Stimulated activated CD4-positive, alpha-beta T cell treated with anti-CD3 and anti-CD28 coated beads, Interleukin-12 subunit alpha, Interleukin-12 subunit beta, amount 100 ng/mL, for 48 hours (primary cell): ENCODE data around the gene KRT1.

ENCODE experiments used
- DNase-seq, 3 donors: peaks; one replicate each; pipeline ENCODE4 v3.0.0-alpha.2; 2020; ENCODE audit warnings: low read depth in 2 of 3, low spot score in 1 of 3

KRT1 gene

GRCh38 chr12:52699373-52699772 lies 19.2 kb upstream of the KRT1 start:
- DNase-seq, result no peak

- DNase-seq, result no peak
These were observed 18.6 kb upstream of the KRT1 start for GRCh38 chr12:52698651-52699340.

GRCh38 chr12:52697058-52697582 lies 16.9 kb upstream of the KRT1 start:
- DNase-seq, result no peak

- no peak for DNase-seq
These were observed 16.4 kb upstream of the KRT1 start for GRCh38 chr12:52696588-52696987.

DNA sequence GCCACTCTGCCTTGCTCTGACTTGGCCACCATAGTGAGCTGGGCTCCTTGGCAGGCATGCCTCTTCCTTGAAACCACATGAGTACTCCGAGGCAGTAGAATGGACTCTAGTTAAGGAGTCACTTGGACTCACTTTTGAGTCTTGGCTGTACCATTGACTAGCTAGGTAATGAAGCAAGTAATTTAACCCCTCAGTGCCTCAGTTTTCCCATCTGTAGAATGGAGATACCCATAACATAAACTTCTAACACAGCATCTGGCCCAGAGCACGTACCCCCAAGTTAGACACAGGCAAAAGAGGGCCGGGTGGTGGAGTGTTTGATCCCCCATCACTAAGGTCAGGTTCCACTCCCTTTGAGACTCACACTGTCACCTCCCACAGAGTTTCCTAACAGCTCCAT lies 14.8 kb upstream of the KRT1 start:
- DNase-seq, result no peak

GRCh38 chr12:52694151-52694550 lies 13.9 kb upstream of the KRT1 start:
- no peak for DNase-seq

DNA sequence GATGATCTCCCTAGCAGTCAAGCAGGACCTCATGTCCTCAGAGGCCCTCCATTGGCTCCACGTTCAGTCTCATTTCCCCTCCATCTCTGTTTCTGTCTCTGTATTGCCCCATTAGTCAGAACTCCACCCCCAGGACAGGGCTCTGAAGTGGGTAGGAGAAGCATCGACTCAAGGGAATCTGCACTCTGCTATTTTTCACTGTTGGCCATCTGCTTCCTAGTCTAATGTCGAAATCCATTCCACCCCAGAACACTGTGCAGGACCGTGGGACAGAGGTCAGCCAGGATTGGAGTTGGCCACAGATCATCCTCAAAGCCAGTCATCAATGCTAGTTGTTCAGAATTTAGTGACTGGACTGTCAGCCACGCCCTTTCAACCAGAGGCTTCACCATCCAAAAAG lies 13.1 kb upstream of the KRT1 start:
- no peak for DNase-seq

DNA sequence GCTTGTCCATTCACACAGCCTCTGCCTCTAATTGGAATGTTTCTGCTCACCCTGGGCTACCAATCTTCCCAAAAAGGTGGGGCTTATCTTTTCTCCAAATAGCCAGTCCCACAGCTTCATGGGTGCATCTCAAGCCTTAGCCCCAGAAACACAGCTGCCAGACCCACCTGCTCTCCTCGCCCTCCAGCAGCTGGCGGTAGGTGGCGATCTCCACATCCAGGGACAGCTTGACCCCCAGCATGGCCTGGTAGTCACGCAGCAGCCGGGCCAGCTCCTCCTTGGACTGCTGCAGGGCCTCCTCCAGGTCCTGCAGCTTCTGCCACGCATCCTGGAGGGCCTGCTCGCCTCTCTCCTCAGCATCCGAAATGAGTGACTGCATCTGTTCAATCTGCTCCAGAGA lies 12.0 kb upstream of the KRT1 start:
- DNase-seq, result no peak

GRCh38 chr12:52691841-52692150 lies 11.6 kb upstream of the KRT1 start:
- DNase-seq, result no peak

GRCh38 chr12:52691076-52691840 lies 11.1 kb upstream of the KRT1 start:
- DNase-seq, result peak in 2 of 3 donors; percentile 20 to 30

DNA sequence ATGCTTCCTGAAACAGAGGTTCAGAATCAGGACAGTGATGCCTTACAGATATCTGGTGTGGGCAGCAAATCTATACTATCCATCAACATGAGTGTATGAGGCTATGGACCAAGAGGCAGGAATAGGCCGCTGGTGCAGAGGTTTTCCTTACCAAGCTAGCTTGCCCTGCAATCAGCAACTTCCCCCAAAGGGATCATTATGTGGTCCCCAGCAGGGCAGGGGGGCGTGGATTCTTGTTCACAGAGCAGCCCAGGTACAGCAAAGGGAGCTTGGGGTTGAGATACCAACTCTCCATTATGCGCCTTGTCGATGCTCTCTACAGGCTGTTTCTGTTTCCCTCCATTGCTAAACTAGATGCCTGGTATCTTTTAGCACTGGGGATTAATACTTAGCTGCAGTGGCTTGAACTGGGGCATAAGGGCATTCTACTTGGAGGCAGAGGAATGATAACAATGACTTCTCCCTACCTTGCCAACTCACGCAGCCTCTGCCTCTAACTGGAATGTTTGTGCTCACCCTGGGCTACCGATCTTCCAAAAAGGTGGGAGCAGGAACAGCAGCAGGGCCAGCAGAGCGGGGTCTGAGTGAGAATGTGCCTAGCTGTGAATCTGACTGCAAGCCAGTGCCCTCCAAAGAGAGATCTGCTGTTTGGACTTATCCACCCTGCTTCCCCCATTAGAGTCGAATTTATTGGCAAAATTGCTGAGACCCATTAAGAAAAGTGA lies 10.3 kb upstream of the KRT1 start:
- DNase-seq, result no peak

DNA sequence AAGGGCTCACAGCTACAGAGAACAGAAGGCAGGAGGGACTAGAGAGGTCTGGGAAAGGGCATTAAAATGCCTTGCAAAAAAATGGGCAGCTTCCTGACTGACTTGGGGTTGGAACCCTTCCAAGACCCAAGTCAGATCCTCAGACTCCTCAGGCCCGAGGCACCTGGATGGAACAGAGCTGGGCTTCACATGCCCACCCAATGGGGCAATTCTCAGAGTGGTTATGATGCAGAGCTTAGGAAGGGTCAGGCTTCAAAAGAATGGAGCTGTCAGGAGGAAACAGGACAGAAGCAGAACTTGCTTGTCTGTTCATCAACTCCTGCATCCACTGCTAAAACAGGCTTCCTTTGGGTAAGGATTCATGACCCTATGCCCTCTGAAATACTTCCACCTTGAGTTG lies 9.7 kb upstream of the KRT1 start:
- no peak for DNase-seq

GRCh38 chr12:52689239-52689638 lies 9.0 kb upstream of the KRT1 start:
- DNase-seq, result no peak

GRCh38 chr12:52688481-52688880 lies 8.3 kb upstream of the KRT1 start:
- no peak for DNase-seq

DNA sequence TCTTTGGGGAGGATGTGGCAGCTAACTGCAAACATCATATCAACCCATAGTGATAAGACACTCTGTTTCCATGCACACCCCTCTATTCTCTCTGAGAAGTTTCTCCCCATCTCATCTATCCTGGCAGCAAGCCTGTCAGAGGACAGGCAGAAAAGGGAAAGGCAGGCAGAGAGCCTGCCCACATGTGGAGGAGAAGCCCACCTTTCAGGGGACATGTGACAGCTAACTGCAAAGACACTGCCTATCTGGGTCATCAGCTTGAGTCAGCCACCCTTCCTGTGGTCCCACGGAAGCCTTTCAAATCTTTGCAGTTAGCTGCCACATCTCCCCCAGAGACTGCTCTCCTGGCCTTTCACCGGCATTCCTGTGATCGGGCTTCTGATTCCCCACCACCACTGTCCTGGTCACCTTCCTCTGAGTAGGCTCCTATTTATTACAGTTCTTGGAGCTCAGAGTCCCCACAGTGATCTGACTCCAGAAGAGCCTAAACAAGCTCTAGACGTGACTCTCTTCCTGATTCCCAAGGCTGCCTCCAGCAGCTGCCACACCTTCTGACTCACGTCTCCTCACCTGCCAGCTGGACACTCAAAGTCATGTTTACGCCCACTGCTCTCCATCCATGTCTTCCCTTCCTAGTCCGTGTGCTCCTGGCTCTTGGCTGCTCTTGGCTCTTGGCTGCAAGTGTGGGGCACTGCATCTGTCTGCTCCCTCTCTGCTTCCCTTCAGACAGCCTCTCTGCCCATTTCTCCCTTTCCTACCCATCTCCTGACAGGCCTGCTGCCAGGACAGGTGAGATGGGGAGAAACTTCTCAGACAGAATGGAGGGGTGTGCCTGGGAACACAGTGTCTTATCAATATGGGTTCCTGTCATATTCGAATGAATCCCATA lies 7.5 kb upstream of the KRT1 start:
- DNase-seq, result no peak

- DNase-seq, result no peak
These were observed 6.7 kb upstream of the KRT1 start for GRCh38 chr12:52686756-52687487.

- DNase-seq, result no peak
These were observed 5.9 kb upstream of the KRT1 start for GRCh38 chr12:52686063-52686462.

GRCh38 chr12:52685406-52685890 lies 5.2 kb upstream of the KRT1 start:
- no peak for DNase-seq

DNA sequence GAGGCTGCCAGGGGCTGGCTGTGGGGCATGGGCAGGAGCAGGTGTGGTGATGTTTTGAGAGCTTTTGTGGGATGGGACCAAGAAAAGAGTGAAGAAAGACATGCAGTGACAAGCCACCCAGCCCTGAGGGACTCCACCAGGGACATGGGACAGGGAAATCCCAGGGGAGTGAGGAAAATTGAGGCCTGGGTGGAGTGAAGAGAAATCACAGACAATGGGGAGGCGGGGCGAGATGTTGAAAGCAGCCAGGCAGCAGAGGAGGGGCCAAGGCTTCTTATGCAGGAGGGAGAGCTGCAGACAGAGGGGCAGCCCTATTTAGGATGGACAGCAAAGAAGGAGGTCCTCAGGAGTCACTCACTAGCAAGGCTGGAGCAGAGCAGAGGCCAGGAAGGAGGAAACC lies 4.2 kb upstream of the KRT1 start:
- DNase-seq, result no peak

- DNase-seq, result no peak
These were observed 3.5 kb upstream of the KRT1 start for GRCh38 chr12:52683575-52684300.
